HCT116 (cell line): ENCODE results near the gene USP12. TPM values are rescaled to one million over a fixed set of nuclear protein-coding genes. Genes with fewer than 3 reads are reported as not detected.

Experiments used
- ATAC-seq: fragments of 200-7000 bp; cut with Tn5 transposase; 2 replicates; pipeline ENCODE4 v1.9.1; 2020; ENCODE audit warnings: mild to moderate bottlenecking, moderate library complexity
- BruUV-seq: library from RNA; stranded (reverse); fragments of 400-500 nt; replicated peaks from 2 replicates; lab custom pipeline; 2021; lab: Mats Ljungman, UMichigan
- CTCF ChIA-PET: fragments of 300-600 bp; sonication (Branson Sonifier 250); formaldehyde crosslinking; loops from one replicate; lab custom pipeline; 2021; ENCODE audit warnings: antibody characterized with exemption; lab: Charles Lee
- POLR2A ChIA-PET: fragments of 300-600, 350-600 bp; sonication (Branson Sonifier 250); formaldehyde crosslinking; loops from one replicate; lab custom pipeline; 2021; ENCODE audit warnings: antibody characterized with exemption; lab: Charles Lee
- RAD21 ChIA-PET, 2 experiments: fragments of 300-600 bp; sonication (Branson Sonifier 250); formaldehyde crosslinking; loops; one replicate each; lab custom pipeline; 2023; ENCODE audit warnings: low total read pairs in 2 of 2; ENCODE audit not compliant: uncharacterized antibody in 2 of 2, unreplicated experiment in 2 of 2, low non-redundant PET in 1 of 2; lab: Charles Lee
- DNase-seq: peaks from one replicate; pipeline ENCODE4 v3.0.0-alpha.2; 2010; ENCODE audit warnings: low read depth, low spot score
- H2AFZ ChIP-seq: fragments of 200-600 bp; shearing (Covaris generic), sonication (generic); 2 replicates; pipeline ENCODE4 v1.6.1; 2017; ENCODE audit warnings: low read depth, mixed run types, mixed read lengths, antibody characterized with exemption, low read length; ENCODE audit not compliant: poor library complexity, severe bottlenecking
- H3K27ac ChIP-seq: 2 replicates; pipeline ENCODE4 v1.5.1; 2012; ENCODE audit warnings: low read depth, low read length
- H3K27me3 ChIP-seq: fragments of 200-600 bp; sonication (generic); 2 replicates; pipeline ENCODE4 v1.6.1; 2016; ENCODE audit warnings: mixed run types, low read length, mixed read lengths; ENCODE audit not compliant: insufficient read depth
- H3K36me3 ChIP-seq, 2 experiments: fragments of 200-500 bp in 1 of 2; fragments of 200-600 bp in 1 of 2; sonication (Bioruptor generic) in 1 of 2; sonication (generic) in 1 of 2; 2 replicates each; pipeline versions ENCODE4 v1.5.1 to v1.6.1; 2014 to 2016; ENCODE audit warnings: low read length in 2 of 2, inconsistent platforms in 1 of 2, mixed read lengths in 1 of 2, mixed run types in 1 of 2; ENCODE audit not compliant: insufficient read depth in 2 of 2, control insufficient read depth in 1 of 2
- H3K4me1 ChIP-seq, 2 experiments: fragments of 200-600 bp in 1 of 2; sonication (generic) in 1 of 2; 2 replicates each; pipeline versions ENCODE4 v1.5.1 to v1.6.1; 2012 to 2017; ENCODE audit warnings: low read length in 2 of 2, inconsistent platforms in 1 of 2, mild to moderate bottlenecking in 1 of 2, mixed read lengths in 1 of 2, mixed run types in 1 of 2, moderate library complexity in 1 of 2; ENCODE audit not compliant: insufficient read depth in 2 of 2, control insufficient read depth in 1 of 2
- H3K4me2 ChIP-seq: fragments of 200-600 bp; sonication (generic); 2 replicates; pipeline ENCODE4 v1.6.1; 2017; ENCODE audit warnings: mixed run types, low read length, mixed read lengths
- H3K4me3 ChIP-seq, 2 experiments: fragments of 200-600 bp in 1 of 2; sonication (generic) in 1 of 2; replicated peaks in 1 of 2; 2 replicates each; pipeline ENCODE4 v1.5.1; 2011 to 2016; ENCODE audit warnings: low read length in 2 of 2, control low read depth in 1 of 2, low read depth in 1 of 2, mild to moderate bottlenecking in 1 of 2, mixed read lengths in 1 of 2, mixed run types in 1 of 2
- H3K79me2 ChIP-seq: fragments of 200-600 bp; sonication (generic); 2 replicates; pipeline ENCODE4 v1.6.1; 2017; ENCODE audit warnings: mild to moderate bottlenecking, mixed run types, low read length, moderate library complexity, mixed read lengths; ENCODE audit not compliant: insufficient read depth
- H3K9ac ChIP-seq: fragments of 200-600 bp; sonication (generic); 2 replicates; pipeline ENCODE4 v1.6.1; 2016; ENCODE audit warnings: low read length, mixed read lengths
- H3K9me2 ChIP-seq: fragments of 200-600 bp; sonication (generic), shearing (Covaris generic); 2 replicates; pipeline ENCODE4 v1.6.1; 2017; ENCODE audit warnings: mixed run types, mild to moderate bottlenecking, moderate library complexity; ENCODE audit not compliant: insufficient read depth
- H3K9me3 ChIP-seq, 2 experiments: fragments of 200-500 bp in 1 of 2; fragments of 200-600 bp in 1 of 2; sonication (Bioruptor generic) in 1 of 2; sonication (generic) in 1 of 2; 2 replicates each; pipeline ENCODE4 v1.6.1; 2014 to 2017; ENCODE audit warnings: low read length in 2 of 2, mixed read lengths in 2 of 2, inconsistent platforms in 1 of 2, low read depth in 1 of 2, mild to moderate bottlenecking in 1 of 2, mixed run types in 1 of 2, moderate library complexity in 1 of 2; ENCODE audit not compliant: control insufficient read depth in 1 of 2, insufficient read depth in 1 of 2
- H4K20me1 ChIP-seq: fragments of 200-600 bp; sonication (generic), shearing (Covaris generic); 2 replicates; pipeline ENCODE4 v1.6.1; 2017; ENCODE audit warnings: mixed run types, mild to moderate bottlenecking, moderate library complexity; ENCODE audit not compliant: insufficient read depth
- CBX3 ChIP-seq: IDR thresholded peaks from 2 replicates; pipeline ENCODE4 v1.6.1; 2012; ENCODE audit warnings: low read depth
- CEBPB ChIP-seq: IDR thresholded peaks from 2 replicates; pipeline ENCODE4 v1.6.1; 2012; ENCODE audit warnings: low read depth
- EGR1 ChIP-seq: IDR thresholded peaks from 2 replicates; pipeline ENCODE4 v1.6.1; 2012; ENCODE audit warnings: low read depth
- ELF1 ChIP-seq: IDR thresholded peaks from 2 replicates; pipeline ENCODE4 v1.6.1; 2012; ENCODE audit warnings: low read depth, borderline replicate concordance
- EZH2 ChIP-seq: fragments of 200-600 bp; sonication (generic); IDR thresholded peaks from 2 replicates; pipeline ENCODE4 v1.6.1; 2017; ENCODE audit warnings: antibody characterized with exemption, mixed run types
- EZH2phosphoT487 ChIP-seq: fragments of 200-600 bp; IDR thresholded peaks from 2 replicates; pipeline ENCODE4 v1.6.1; 2018; ENCODE audit warnings: antibody characterized with exemption, borderline replicate concordance
- FOSL1 ChIP-seq: IDR thresholded peaks from 2 replicates; pipeline ENCODE4 v1.6.1; 2012; ENCODE audit warnings: low read depth
- JUND ChIP-seq: IDR thresholded peaks from 2 replicates; pipeline ENCODE4 v1.6.1; 2012
- POLR2A ChIP-seq: IDR thresholded peaks from 2 replicates; pipeline ENCODE4 v1.7.0; 2011; ENCODE audit warnings: borderline replicate concordance; ENCODE audit not compliant: insufficient read depth, insufficient read length; ENCODE audit errors: extremely low read depth
- POLR2AphosphoS5 ChIP-seq: IDR thresholded peaks from 2 replicates; pipeline ENCODE4 v1.6.1; 2011; ENCODE audit warnings: mild to moderate bottlenecking, low read depth, low read length, moderate library complexity
- RAD21 ChIP-seq: IDR thresholded peaks from 2 replicates; pipeline ENCODE4 v1.6.1; 2012; ENCODE audit warnings: low read depth, mild to moderate bottlenecking
- SP1 ChIP-seq: IDR thresholded peaks from 2 replicates; pipeline ENCODE4 v1.6.1; 2012; ENCODE audit warnings: low read depth
- TCF7L2 ChIP-seq: IDR thresholded peaks from 2 replicates; pipeline ENCODE4 v1.7.0; 2011; ENCODE audit warnings: borderline replicate concordance, inconsistent platforms; ENCODE audit not compliant: insufficient read depth, insufficient read length; ENCODE audit errors: extremely low read depth
- YY1 ChIP-seq: IDR thresholded peaks from 2 replicates; pipeline ENCODE4 v1.6.1; 2011; ENCODE audit warnings: low read length, low read depth, moderate library complexity, mild to moderate bottlenecking; ENCODE audit not compliant: insufficient replicate concordance; ENCODE audit errors: extremely low read depth
- ZFX ChIP-seq: fragments of 450-650 bp; IDR thresholded peaks from 2 replicates; pipeline ENCODE4 v1.6.1; 2017
- ZNF274 ChIP-seq: fragments of 200-500 bp; sonication (Bioruptor generic); IDR thresholded peaks from 2 replicates; pipeline ENCODE4 v1.6.1; 2014; ENCODE audit warnings: mild to moderate bottlenecking, low read depth, low read length, inconsistent platforms
- intact Hi-C: fragments of 100-400 bp; cut with micrococcal nuclease; formaldehyde crosslinking; loops from 2 replicates; pipeline ENCODE4 v1.10.0; 2022
- total RNA-seq: library from RNA; stranded (reverse); gene quantifications from one replicate; pipeline ENCODE4 v1.2.1, GENCODE V29; 2021; ENCODE audit not compliant: unreplicated experiment
- TF ChIP-seq, protein P1 (sequence below): IDR thresholded peaks from 2 replicates; pipeline ENCODE4 v1.6.1; 2012; ENCODE audit warnings: low read depth
- TF ChIP-seq, protein P2 (sequence below), 3 experiments: fragments of 200-600 bp in 1 of 3; sonication (generic) in 1 of 3; IDR thresholded peaks in 2 of 3; conservative IDR thresholded peaks in 1 of 3; 2 replicates each; pipeline ENCODE4 v1.5.1; 2012 to 2017; ENCODE audit warnings: low read depth in 2 of 3, low read length in 2 of 3, antibody characterized with exemption in 1 of 3, borderline replicate concordance in 1 of 3, control low read depth in 1 of 3, mild to moderate bottlenecking in 1 of 3, mixed read lengths in 1 of 3, mixed run types in 1 of 3, moderate library complexity in 1 of 3; ENCODE audit not compliant: insufficient read depth in 1 of 3
- TF ChIP-seq, protein P3 (sequence below): IDR thresholded peaks from 2 replicates; pipeline ENCODE4 v1.6.1; 2011; ENCODE audit warnings: mild to moderate bottlenecking, low read length, moderate library complexity; ENCODE audit not compliant: insufficient replicate concordance; ENCODE audit errors: extremely low read depth
- TF ChIP-seq, protein P4 (sequence below): IDR thresholded peaks from 2 replicates; pipeline ENCODE4 v1.6.1; 2012

USP12 gene
- total RNA-seq, 1 experiment from 2014 or later: 28.3 TPM

DNA sequence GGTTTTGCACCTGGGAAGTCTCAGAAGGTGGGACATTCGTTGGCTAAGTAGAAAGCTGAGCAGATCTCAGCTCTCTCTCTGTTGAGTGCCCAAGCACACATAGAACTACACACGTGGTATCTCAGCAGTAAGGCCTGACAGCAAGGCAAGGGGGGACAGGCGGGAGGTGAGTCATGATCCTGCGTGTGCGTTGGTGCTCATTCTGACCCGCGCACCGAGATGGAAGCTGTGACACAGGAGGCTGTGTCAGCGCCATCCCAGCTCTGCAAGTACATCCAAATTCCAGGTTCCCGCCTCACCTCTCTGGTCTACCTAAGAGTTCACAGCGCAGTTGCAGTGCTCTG lies 135.7 kb downstream of the USP12 start:
- H3K36me3 ChIP-seq: no peaks in the 10 kb centered on the region
- peak; percentile 31 for DNase-seq
- RAD21 ChIA-PET: interaction anchor here in 1 of 2 experiments (0.9 kb wide), 1 partner anchor 149 kb away, joined by 3 read pairs; no protein-coding TSS in a partner anchor
- H3K79me2 ChIP-seq: no peaks in the 10 kb centered on the region
- peak overlapping the region; percentile 29 for H3K9ac ChIP-seq
- peaks cover 41 to 52% of the 10 kb centered on the region in 2 experiments for H3K4me1 ChIP-seq
- TF ChIP-seq, protein P1, sequence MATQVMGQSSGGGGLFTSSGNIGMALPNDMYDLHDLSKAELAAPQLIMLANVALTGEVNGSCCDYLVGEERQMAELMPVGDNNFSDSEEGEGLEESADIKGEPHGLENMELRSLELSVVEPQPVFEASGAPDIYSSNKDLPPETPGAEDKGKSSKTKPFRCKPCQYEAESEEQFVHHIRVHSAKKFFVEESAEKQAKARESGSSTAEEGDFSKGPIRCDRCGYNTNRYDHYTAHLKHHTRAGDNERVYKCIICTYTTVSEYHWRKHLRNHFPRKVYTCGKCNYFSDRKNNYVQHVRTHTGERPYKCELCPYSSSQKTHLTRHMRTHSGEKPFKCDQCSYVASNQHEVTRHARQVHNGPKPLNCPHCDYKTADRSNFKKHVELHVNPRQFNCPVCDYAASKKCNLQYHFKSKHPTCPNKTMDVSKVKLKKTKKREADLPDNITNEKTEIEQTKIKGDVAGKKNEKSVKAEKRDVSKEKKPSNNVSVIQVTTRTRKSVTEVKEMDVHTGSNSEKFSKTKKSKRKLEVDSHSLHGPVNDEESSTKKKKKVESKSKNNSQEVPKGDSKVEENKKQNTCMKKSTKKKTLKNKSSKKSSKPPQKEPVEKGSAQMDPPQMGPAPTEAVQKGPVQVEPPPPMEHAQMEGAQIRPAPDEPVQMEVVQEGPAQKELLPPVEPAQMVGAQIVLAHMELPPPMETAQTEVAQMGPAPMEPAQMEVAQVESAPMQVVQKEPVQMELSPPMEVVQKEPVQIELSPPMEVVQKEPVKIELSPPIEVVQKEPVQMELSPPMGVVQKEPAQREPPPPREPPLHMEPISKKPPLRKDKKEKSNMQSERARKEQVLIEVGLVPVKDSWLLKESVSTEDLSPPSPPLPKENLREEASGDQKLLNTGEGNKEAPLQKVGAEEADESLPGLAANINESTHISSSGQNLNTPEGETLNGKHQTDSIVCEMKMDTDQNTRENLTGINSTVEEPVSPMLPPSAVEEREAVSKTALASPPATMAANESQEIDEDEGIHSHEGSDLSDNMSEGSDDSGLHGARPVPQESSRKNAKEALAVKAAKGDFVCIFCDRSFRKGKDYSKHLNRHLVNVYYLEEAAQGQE: no peak
- no peak for TF ChIP-seq EZH2
- no peak for TF ChIP-seq TCF7L2
- no peak for TF ChIP-seq CEBPB
- TF ChIP-seq JUND: peak; percentile 60; the same call in 1 of the 2 replicates
- no peak for TF ChIP-seq EGR1
- TF ChIP-seq, protein P2, sequence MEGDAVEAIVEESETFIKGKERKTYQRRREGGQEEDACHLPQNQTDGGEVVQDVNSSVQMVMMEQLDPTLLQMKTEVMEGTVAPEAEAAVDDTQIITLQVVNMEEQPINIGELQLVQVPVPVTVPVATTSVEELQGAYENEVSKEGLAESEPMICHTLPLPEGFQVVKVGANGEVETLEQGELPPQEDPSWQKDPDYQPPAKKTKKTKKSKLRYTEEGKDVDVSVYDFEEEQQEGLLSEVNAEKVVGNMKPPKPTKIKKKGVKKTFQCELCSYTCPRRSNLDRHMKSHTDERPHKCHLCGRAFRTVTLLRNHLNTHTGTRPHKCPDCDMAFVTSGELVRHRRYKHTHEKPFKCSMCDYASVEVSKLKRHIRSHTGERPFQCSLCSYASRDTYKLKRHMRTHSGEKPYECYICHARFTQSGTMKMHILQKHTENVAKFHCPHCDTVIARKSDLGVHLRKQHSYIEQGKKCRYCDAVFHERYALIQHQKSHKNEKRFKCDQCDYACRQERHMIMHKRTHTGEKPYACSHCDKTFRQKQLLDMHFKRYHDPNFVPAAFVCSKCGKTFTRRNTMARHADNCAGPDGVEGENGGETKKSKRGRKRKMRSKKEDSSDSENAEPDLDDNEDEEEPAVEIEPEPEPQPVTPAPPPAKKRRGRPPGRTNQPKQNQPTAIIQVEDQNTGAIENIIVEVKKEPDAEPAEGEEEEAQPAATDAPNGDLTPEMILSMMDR (IDR thresholded peaks at IDR 0.05 in 2 of 3, conservative IDR thresholded peaks at IDR 0.05 in 1 of 3; ENCODE audit: borderline replicate concordance in 1 of 3, insufficient read depth in 1 of 3, low read depth in 2 of 3, low read length in 2 of 3): no peak
- TF ChIP-seq ZNF274: no peak
- TF ChIP-seq POLR2A: no peak
- TF ChIP-seq EZH2phosphoT487: no peak
- TF ChIP-seq ZFX: no peak
- TF ChIP-seq ELF1: no peak
- TF ChIP-seq POLR2AphosphoS5: no peak
- TF ChIP-seq YY1: no peak
- no peak for TF ChIP-seq FOSL1
- TF ChIP-seq SP1: no peak; the same call in 1 of the 2 replicates
- TF ChIP-seq, protein P3, sequence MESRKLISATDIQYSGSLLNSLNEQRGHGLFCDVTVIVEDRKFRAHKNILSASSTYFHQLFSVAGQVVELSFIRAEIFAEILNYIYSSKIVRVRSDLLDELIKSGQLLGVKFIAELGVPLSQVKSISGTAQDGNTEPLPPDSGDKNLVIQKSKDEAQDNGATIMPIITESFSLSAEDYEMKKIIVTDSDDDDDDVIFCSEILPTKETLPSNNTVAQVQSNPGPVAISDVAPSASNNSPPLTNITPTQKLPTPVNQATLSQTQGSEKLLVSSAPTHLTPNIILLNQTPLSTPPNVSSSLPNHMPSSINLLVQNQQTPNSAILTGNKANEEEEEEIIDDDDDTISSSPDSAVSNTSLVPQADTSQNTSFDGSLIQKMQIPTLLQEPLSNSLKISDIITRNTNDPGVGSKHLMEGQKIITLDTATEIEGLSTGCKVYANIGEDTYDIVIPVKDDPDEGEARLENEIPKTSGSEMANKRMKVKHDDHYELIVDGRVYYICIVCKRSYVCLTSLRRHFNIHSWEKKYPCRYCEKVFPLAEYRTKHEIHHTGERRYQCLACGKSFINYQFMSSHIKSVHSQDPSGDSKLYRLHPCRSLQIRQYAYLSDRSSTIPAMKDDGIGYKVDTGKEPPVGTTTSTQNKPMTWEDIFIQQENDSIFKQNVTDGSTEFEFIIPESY: no peak
- TF ChIP-seq, protein P4, sequence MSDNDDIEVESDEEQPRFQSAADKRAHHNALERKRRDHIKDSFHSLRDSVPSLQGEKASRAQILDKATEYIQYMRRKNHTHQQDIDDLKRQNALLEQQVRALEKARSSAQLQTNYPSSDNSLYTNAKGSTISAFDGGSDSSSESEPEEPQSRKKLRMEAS: peak; percentile 73
- no peak for TF ChIP-seq CBX3
- 0 out of 2 replicates have a peak, but pooled peaks have one; percentile 8 for TF ChIP-seq RAD21
- peak overlapping the region; percentile 57; the same call in 1 of the 2 replicates for H3K27ac ChIP-seq
- ATAC-seq: peak; percentile 69
- no peaks in the 10 kb centered on the region for H3K27me3 ChIP-seq
- H3K9me3 ChIP-seq: no peaks in the 10 kb centered on the region
- intact Hi-C loops: no loop called here
- H2AFZ ChIP-seq: peak overlapping the region; percentile 55
- H3K4me3 ChIP-seq: peak overlapping the region; percentile 27 to 52
- peak overlapping the region; percentile 79 for H3K4me2 ChIP-seq
- no TSS peak for BruUV-seq
- CTCF ChIA-PET: no interaction called here
- H3K9me2 ChIP-seq: no peaks in the 10 kb centered on the region
- POLR2A ChIA-PET: interaction anchor here (0.9 kb wide), 1 partner anchor 219 kb away, joined by 3 read pairs; no protein-coding TSS in a partner anchor
- H4K20me1 ChIP-seq: no peaks in the 10 kb centered on the region
